IMR-90 (cell line): ENCODE results near the gene RNF17. TPM values are rescaled to one million over a fixed set of nuclear protein-coding genes. Genes with fewer than 3 reads are reported as not detected.

Experiments
- ATAC-seq: fragments of 200-7000 bp; cut with Tn5 transposase; 2 replicates; pipeline ENCODE4 v1.9.1; 2020; ENCODE audit warnings: low read depth, mild to moderate bottlenecking, moderate library complexity
- BruUV-seq: library from RNA; stranded (reverse); fragments of 400-500 nt; replicated peaks from 2 replicates; lab custom pipeline; 2021; lab: Mats Ljungman, UMichigan
- CTCF ChIA-PET: fragments of 300-600 bp; formaldehyde crosslinking; extraction: SDS; loops from one replicate; lab custom pipeline; 2021; ENCODE audit warnings: antibody characterized with exemption; lab: Yijun Ruan, JAX
- POLR2A ChIA-PET: fragments of 300-600 bp; sonication (Branson Sonifier 250); formaldehyde crosslinking; loops from one replicate; lab custom pipeline; 2022; ENCODE audit warnings: antibody characterized with exemption; ENCODE audit not compliant: unreplicated experiment; lab: Charles Lee
- DNase-seq: peaks from one replicate; pipeline ENCODE4 v3.0.0; 2013
- H2AFZ ChIP-seq: replicated peaks from 2 replicates; pipeline ENCODE3; 2013; ENCODE audit warnings: low read length, mild to moderate bottlenecking; ENCODE audit not compliant: poor library complexity
- H2AK5ac ChIP-seq: 2 replicates; pipeline ENCODE4 v1.6.1; 2013; ENCODE audit warnings: low read depth, low read length, inconsistent platforms
- H2AK9ac ChIP-seq: replicated peaks from 2 replicates; pipeline ENCODE3; 2013; ENCODE audit warnings: mild to moderate bottlenecking, low read depth, low read length, moderate library complexity; ENCODE audit not compliant: poor library complexity
- H2BK120ac ChIP-seq: 2 replicates; pipeline ENCODE4 v1.6.1; 2013; ENCODE audit warnings: low read depth, low read length, inconsistent platforms
- H2BK15ac ChIP-seq: 3 replicates; pipeline ENCODE4 v1.6.1; 2013; ENCODE audit warnings: low read depth, low read length, inconsistent platforms
- H2BK20ac ChIP-seq: 2 replicates; pipeline ENCODE4 v1.6.1; 2013; ENCODE audit warnings: low read depth, mild to moderate bottlenecking, inconsistent platforms, low read length, moderate library complexity
- H2BK5ac ChIP-seq: 2 replicates; pipeline ENCODE4 v1.6.1; 2013; ENCODE audit warnings: mild to moderate bottlenecking, low read depth, low read length, inconsistent platforms; ENCODE audit not compliant: poor library complexity, severe bottlenecking
- H3K14ac ChIP-seq: replicated peaks from 2 replicates; pipeline ENCODE4 v1.6.1; 2013; ENCODE audit warnings: low read depth, low read length, inconsistent platforms
- H3K18ac ChIP-seq: 2 replicates; pipeline ENCODE4 v1.6.1; 2013; ENCODE audit warnings: low read depth, low read length, control low read depth
- H3K23ac ChIP-seq: 2 replicates; pipeline ENCODE4 v1.6.1; 2013; ENCODE audit warnings: low read depth, low read length, inconsistent platforms
- H3K27ac ChIP-seq: 2 replicates; pipeline ENCODE4 v1.5.1; 2013; ENCODE audit warnings: mild to moderate bottlenecking, control low read depth, low read length; ENCODE audit not compliant: insufficient read depth
- H3K27me3 ChIP-seq: 2 replicates; pipeline ENCODE4 v1.6.1; 2013; ENCODE audit warnings: low read length; ENCODE audit not compliant: control insufficient read depth, insufficient read depth
- H3K36me3 ChIP-seq: 2 replicates; pipeline ENCODE4 v1.6.1; 2013; ENCODE audit warnings: low read length, mixed read lengths; ENCODE audit not compliant: control insufficient read depth, insufficient read depth
- H3K4ac ChIP-seq: 2 replicates; pipeline ENCODE4 v1.6.1; 2013; ENCODE audit warnings: low read depth, low read length, inconsistent platforms
- H3K4me1 ChIP-seq: 2 replicates; pipeline ENCODE4 v1.6.1; 2013; ENCODE audit warnings: low read length, mixed read lengths; ENCODE audit not compliant: control insufficient read depth, insufficient read depth
- H3K4me2 ChIP-seq: 2 replicates; pipeline ENCODE4 v1.6.1; 2013; ENCODE audit warnings: low read depth, mild to moderate bottlenecking, control low read depth, low read length, moderate library complexity
- H3K4me3 ChIP-seq: 2 replicates; pipeline ENCODE4 v1.5.1; 2013; ENCODE audit warnings: low read depth, mild to moderate bottlenecking, control low read depth, low read length, moderate library complexity; ENCODE audit not compliant: insufficient read depth
- H3K56ac ChIP-seq: 2 replicates; pipeline ENCODE4 v1.6.1; 2013; ENCODE audit warnings: low read length, inconsistent platforms; ENCODE audit not compliant: insufficient read depth; ENCODE audit errors: extremely low read depth
- H3K79me1 ChIP-seq, 2 experiments: 2 replicates each; pipeline ENCODE4 v1.6.1; 2013; ENCODE audit warnings: low read length in 2 of 2, inconsistent platforms in 1 of 2, low read depth in 1 of 2
- H3K9ac ChIP-seq: 2 replicates; pipeline ENCODE4 v1.6.1; 2013; ENCODE audit warnings: low read depth, low read length, control low read depth
- H3K9me1 ChIP-seq: 2 replicates; pipeline ENCODE4 v1.6.1; 2013; ENCODE audit warnings: low read length, inconsistent platforms; ENCODE audit not compliant: insufficient read depth
- H3K9me3 ChIP-seq: 2 replicates; pipeline ENCODE4 v1.6.1; 2013; ENCODE audit warnings: low read length; ENCODE audit not compliant: control insufficient read depth, insufficient read depth
- H4K20me1 ChIP-seq: 2 replicates; pipeline ENCODE4 v1.6.1; 2013; ENCODE audit warnings: low read length, inconsistent platforms; ENCODE audit not compliant: insufficient read depth
- H4K5ac ChIP-seq: 2 replicates; pipeline ENCODE4 v1.6.1; 2013; ENCODE audit warnings: mild to moderate bottlenecking, low read depth, low read length, control low read depth
- H4K8ac ChIP-seq, 2 experiments: 2 replicates each; pipeline ENCODE4 v1.6.1; 2013; ENCODE audit warnings: low read depth in 2 of 2, low read length in 2 of 2, control low read depth in 1 of 2, inconsistent platforms in 1 of 2
- H4K91ac ChIP-seq: 2 replicates; pipeline ENCODE4 v1.6.1; 2013; ENCODE audit warnings: low read depth, low read length, inconsistent platforms; ENCODE audit not compliant: insufficient read depth
- ELK1 ChIP-seq: fragments of 150-350 bp; IDR thresholded peaks from 2 replicates; pipeline ENCODE4 v1.6.1; 2016; ENCODE audit warnings: low read depth, mild to moderate bottlenecking, low read length, moderate library complexity, borderline replicate concordance
- WGBS, 2 experiments: methylation state at CpG; one replicate each; pipeline versions ENCODE4 v1.1.5 to v1.1.7; 2013; ENCODE audit warnings: missing lambda C conversion rate in 2 of 2; ENCODE audit not compliant: insufficient read length in 1 of 2; ENCODE audit errors: extremely low coverage in 2 of 2; 5-methylcytosine and 5-hydroxymethylcytosine counted together
- dilution Hi-C: fragments of 300-500 bp; cut with HindIII; formaldehyde crosslinking; loops from one replicate; pipeline ENCODE4 v1.14.3; 2018; ENCODE audit warnings: low sequenced_read_pairs; ENCODE audit not compliant: unreplicated experiment
- in situ Hi-C: fragments of 300-500 bp; cut with MboI; formaldehyde crosslinking; loops from 3 replicates; pipeline ENCODE4 v1.14.3; 2019; ENCODE audit warnings: low sequenced_read_pairs, inconsistent platforms, mixed read lengths
- intact Hi-C: fragments of 100-400 bp; cut with micrococcal nuclease; formaldehyde crosslinking; loops from 2 replicates; pipeline ENCODE4 v1.10.0; 2022
- polyA plus RNA-seq, 3 experiments: library from polyadenylated mRNA; depleted of rRNA; stranded (reverse); fragments of >200 nt; gene quantifications; 2 replicates each; pipeline ENCODE4 v1.2.3, GENCODE V29; 2012; ENCODE audit warnings: low replicate concordance in 1 of 3
- total RNA-seq: library from RNA; depleted of rRNA; stranded (reverse); fragments of >200 nt; gene quantifications from 2 replicates; pipeline ENCODE4 v1.2.3, GENCODE V29; 2012

RNF17 gene
- total and polyA plus RNA-seq, 2 of the 4 experiments (the other 2 are of a cell fraction), result 0.03 to 0.18 TPM

DNA sequence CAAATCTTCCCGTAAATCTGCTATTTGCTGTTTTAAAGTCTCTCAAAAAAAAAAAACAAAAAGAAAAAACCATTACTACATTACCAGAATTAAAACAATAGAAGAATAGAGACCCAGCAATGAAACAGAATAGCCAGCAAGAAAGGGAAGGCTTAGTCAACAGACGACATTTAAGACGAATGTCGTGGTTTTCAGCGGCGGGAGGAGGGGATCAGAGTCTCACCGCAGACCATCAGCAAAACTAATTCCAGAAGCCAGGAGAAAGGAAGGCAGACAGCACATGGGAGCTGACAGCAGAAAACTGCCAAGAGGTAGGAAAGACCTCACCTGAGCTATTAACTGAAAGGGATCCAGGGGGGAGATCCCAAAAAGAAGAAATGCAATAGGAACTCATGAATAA is 128.9 kb downstream of the RNF17 start:
- H2BK20ac ChIP-seq, result no peak overlapping the region
- dilution Hi-C loops, result no loop called here
- H4K91ac ChIP-seq, result no peak overlapping the region
- no peak overlapping the region for H2BK120ac ChIP-seq
- no peak overlapping the region for H3K4me2 ChIP-seq
- DNase-seq (no peak), ATAC-seq (no peak)
- no peak overlapping the region for H4K8ac ChIP-seq
- H3K4ac ChIP-seq, result no peak overlapping the region
- BruUV-seq, result no TSS peak
- TF ChIP-seq ELK1, result no peak
- in situ Hi-C loops, result no loop called here
- H2AK5ac ChIP-seq, result no peak overlapping the region
- WGBS, 2 experiments, result no CpG with 5 or more reads among the region's 7 CpGs
- peaks cover 20% of the 10 kb centered on the region for H3K36me3 ChIP-seq
- no peak overlapping the region for H3K56ac ChIP-seq
- H3K18ac ChIP-seq, result no peak overlapping the region
- no peak overlapping the region for H3K4me3 ChIP-seq
- ChIA-PET POLR2A (no interaction called here), CTCF (no interaction called here)
- H3K27me3 ChIP-seq, result no peaks in the 10 kb centered on the region
- no peak overlapping the region for H2BK5ac ChIP-seq
- H3K23ac ChIP-seq, result no peak overlapping the region
- 0 out of 2 replicates have a peak, but pooled peaks cover 3% of the 10 kb centered on the region for H3K9me1 ChIP-seq
- H2AK9ac ChIP-seq, result no peak overlapping the region
- H3K4me1 ChIP-seq, result no peaks in the 10 kb centered on the region
- H3K9me3 ChIP-seq, result no peaks in the 10 kb centered on the region
- intact Hi-C loops, result no loop called here
- H3K9ac ChIP-seq, result no peak overlapping the region
- H2BK15ac ChIP-seq, result no peak overlapping the region
- H3K14ac ChIP-seq, result no peak overlapping the region
- H3K27ac ChIP-seq, result no peak overlapping the region
- H4K20me1 ChIP-seq, result no peaks in the 10 kb centered on the region
- no peak overlapping the region for H4K5ac ChIP-seq
- peaks cover 0 to 3% of the 10 kb centered on the region in 2 experiments; a peak in 1 of 4 replicates for H3K79me1 ChIP-seq
- no peak overlapping the region for H2AFZ ChIP-seq
